Measurements from ENCODE around the gene ZSCAN21. TPM values are rescaled to one million over a fixed set of nuclear protein-coding genes. Genes with fewer than 3 reads are reported as not detected.
A peak's percentile ranks its signal among the peaks of the same experiment; 100 is the strongest.
"Not testable (repeated sequence)": the region's sequence is repeated elsewhere in the genome, so short reads cannot be mapped to it uniquely, and the experiment has no call there.

The ZSCAN21 gene
- polyA plus RNA-seq, result 1 to 10 TPM; 5.4 to 8.6 (median 7.8) TPM

DNA sequence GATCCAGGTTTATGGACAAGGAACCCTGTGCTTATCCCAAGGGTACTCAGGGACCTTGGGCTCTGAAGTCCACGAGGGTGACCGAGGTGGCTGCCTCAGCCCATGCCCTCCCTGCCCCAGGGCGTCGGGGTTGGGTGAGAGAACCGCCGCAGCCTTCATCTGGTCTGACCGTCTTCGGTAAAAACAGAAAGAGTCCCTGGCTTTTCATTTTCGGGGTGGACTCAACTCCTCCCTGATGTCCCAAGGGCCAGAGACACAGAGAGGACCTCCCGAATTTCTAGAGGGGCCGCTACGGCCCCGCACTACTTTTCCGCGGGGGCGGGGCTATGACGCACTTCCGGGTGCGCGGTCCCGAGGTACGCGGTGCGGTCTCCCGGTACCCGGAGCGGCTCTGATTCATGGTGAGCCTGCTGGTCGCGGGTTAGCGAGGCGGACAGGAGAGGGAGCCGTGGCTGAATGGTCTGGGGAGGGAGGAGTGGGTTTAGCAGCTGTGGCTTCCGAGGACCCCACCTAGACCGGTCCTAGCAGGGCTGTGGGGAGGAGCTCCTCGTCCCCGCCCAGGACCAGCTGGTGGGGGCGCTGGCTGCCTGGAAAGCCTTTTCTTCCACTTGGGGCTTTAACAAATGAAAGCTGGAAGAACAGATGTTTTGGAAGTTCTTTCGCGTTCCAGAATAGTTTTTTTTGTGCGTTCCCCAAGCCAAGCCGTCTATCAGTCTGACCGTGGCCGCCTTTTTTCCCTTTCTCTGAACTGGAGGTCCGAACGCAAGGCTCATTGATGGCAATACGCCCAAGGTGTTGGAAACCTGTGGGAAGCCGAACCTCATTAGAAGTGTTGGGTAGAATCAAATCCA, at the start of gene ZSCAN21:
Gene ZSCAN21 (plus strand): TSS at position 334 of the 851 bp plus-strand sequence. CDS start 7,233 bp downstream, outside the sequence.
- H3K27ac ChIP-seq (ENCODE audit: low read depth, low read length), result peak within 1 kb of the TSS; percentile 1
- 0 to 1% (median 1%) methylated on average over 47 of the region's 47 CpGs for WGBS, 3 donors

DNA sequence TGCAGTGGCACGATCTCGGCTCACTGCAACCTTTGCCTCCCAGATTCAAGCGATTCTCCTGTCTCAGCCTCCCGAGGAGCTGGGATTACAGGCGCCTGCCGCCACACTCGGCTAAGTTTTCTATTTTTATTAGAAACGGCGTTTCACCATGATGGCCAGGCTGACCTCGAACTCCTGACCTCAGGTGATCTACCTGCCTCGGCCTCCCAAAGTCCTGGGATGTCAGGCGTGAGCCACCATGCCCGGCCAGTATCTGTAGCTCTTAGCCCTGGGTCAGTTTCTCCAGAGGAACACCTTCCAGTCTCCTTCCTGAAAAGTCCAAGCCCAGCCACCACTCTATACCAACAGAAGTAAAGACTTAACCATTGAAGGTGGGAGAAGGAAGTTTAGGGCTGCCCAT, 49.3 kb upstream of the ZSCAN21 start:
- WGBS, 3 donors, result 66 to 90% (median 81%) methylated on average over 13 of the region's 13 CpGs
- no peak overlapping the region for H3K27ac ChIP-seq (ENCODE audit: low read depth, low read length)

DNA sequence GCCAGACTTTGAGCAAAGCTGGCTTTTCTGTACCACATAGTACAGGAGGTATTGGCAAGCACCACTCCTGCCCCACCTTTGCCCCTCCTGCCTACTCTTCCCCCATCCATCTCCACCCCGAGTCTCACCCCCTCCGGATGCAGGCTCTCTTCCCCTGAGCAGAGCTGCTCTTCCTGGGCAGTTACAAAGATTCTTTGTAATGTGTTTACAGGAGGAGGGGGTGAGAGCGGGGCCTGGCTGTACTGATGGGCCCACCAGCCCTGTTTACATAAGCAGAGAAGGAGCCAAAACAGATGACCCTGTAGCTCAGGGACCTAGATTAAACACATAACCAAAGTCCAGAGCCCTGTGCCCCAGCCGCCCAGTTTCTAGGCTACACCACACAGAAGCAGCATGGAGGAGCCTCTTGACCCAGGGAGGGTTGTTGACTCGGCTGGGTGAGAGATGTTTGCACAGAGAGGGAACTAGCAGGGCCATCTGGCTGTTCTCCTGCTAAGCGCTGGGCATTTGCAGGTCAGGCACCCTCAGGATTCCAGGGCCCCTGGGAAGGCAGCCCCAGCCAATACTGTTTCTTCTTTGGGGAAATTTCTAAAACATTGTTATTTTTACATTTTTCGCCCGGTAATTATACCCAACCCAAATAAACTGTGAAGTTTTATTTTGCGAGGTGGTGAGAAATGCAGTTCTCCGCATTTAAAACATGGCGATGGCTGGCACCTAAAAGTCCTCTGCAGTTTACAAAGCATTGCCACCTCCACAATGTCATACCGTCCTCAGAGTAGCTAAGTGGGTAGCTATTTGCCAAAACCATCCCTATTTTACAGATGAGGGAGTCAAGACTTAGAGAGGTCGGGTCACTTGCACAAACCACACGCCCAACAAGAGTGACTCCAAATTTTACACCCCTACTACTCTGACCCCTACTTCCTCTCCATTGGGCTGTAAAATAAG, 45.6 kb upstream of the ZSCAN21 start:
- WGBS, 3 donors, result 32 to 60% (median 57%) methylated on average over 14 of the region's 14 CpGs
- no peak overlapping the region for H3K27ac ChIP-seq (ENCODE audit: low read depth, low read length)

DNA sequence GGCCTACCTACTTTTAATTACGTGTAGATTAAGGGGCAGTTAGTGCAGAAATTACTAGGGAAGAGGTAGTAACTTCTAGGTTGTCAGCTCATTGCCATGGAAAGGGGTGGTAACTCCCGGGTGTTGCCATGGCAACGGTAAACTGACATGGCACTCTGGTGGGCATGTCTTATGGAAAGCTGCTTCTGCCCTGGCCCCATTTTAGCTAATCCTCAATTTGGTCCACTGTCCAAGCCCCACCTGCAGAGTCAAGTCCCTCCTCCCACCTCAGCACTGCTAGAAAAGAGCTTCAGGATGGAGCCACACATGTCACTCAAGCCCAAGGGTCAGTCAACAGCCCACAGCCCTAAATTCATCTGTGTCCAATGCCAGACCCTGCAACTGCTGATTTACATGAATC, 41.7 kb upstream of the ZSCAN21 start:
- H3K27ac ChIP-seq (ENCODE audit: low read depth, low read length), result no peak overlapping the region
- 71 to 83% (median 79%) methylated on average over 3 of the region's 3 CpGs for WGBS, 3 donors

DNA sequence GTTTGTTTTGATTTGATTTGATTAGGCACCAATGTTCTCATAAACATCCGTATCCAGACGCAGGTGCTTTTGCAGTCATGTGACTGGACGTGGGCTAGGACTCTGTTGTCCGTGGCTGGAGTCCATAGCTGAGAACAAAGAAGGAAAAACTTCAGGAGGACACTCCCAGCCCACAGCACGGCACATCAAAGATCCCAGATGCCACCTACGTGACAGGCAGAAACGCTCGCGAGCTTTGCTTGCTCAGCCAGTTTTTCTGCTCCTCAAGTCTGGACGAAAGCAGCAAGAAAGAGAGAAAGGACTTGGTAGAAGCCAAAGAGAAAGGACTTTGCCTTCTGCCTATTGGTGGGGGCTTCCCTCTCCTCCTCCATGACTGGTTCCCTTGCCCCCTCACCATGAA, 41.0 kb upstream of the ZSCAN21 start:
- 25 to 73% (median 65%) methylated on average over 10 of the region's 10 CpGs for WGBS, 3 donors
- no peak overlapping the region for H3K27ac ChIP-seq (ENCODE audit: low read depth, low read length)

DNA sequence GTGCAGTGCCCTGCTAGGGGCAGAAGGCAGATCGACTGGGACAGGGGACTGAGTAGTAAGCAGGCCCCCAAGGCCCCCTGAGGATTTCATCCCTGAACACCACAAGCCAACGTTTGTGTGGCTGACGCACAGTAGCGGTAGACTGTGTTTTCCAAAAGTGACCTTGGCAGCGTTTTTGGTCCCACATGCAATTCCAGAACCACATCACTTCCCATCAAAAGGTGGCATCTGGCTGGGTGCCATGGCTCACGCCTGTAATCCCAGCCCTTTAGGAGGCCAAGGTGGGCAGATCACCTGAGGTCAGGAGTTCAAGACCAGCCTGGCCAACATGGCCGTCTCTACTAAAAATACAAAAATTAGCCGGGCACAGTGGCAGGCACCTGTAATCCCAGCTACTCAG, 39.6 kb upstream of the ZSCAN21 start:
- 47 to 82% (median 74%) methylated on average over 8 of the region's 8 CpGs for WGBS, 3 donors
- not testable (repeated sequence) for H3K27ac ChIP-seq (ENCODE audit: low read depth, low read length)

DNA sequence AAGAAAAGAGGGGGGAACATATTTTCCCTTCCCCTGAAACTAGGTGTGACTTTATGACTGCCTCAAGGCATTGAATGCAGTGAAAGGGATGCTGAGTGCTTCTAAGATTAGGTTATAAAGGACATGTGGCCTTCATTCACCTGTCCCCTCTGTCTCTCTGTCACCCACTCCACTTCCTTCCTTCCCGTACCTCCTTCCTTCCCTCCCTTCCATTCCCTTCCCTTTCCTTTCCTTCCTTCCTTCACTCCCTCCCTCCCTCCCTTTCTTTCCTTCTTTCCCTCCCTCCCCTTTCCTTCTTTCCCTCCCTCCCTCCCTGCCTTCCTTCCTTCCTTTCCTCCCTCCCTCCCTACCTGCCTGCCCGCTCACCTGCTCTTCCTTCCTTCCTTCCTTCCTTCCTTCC, 38.7 kb upstream of the ZSCAN21 start:
- WGBS, 3 donors, result 50 to 63% (median 52%) methylated on average over 2 of the region's 2 CpGs
- H3K27ac ChIP-seq (ENCODE audit: low read depth, low read length), result no peak overlapping the region

DNA sequence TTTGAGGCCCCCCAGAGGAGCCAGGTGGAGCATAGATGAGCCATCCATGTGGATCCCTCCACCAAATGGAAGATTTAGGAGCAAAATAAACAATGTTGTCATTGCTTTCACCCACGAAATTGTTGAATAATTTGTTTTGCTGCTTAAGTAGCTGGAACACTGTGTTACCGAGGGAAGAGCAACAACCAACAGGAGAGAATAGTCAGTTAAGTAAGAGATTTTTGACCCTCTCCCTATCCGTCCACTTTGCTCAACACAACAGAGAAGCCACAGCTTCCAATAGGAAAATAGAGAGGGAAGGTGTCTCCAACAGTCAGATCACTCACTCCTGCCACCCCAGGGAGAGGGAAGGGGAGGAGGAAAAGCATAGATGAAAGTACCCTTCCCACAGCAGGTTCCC, 38.1 kb upstream of the ZSCAN21 start:
- 62 to 70% (median 68%) methylated on average over 3 of the region's 3 CpGs for WGBS, 3 donors
- H3K27ac ChIP-seq (ENCODE audit: low read depth, low read length), result no peak overlapping the region

DNA sequence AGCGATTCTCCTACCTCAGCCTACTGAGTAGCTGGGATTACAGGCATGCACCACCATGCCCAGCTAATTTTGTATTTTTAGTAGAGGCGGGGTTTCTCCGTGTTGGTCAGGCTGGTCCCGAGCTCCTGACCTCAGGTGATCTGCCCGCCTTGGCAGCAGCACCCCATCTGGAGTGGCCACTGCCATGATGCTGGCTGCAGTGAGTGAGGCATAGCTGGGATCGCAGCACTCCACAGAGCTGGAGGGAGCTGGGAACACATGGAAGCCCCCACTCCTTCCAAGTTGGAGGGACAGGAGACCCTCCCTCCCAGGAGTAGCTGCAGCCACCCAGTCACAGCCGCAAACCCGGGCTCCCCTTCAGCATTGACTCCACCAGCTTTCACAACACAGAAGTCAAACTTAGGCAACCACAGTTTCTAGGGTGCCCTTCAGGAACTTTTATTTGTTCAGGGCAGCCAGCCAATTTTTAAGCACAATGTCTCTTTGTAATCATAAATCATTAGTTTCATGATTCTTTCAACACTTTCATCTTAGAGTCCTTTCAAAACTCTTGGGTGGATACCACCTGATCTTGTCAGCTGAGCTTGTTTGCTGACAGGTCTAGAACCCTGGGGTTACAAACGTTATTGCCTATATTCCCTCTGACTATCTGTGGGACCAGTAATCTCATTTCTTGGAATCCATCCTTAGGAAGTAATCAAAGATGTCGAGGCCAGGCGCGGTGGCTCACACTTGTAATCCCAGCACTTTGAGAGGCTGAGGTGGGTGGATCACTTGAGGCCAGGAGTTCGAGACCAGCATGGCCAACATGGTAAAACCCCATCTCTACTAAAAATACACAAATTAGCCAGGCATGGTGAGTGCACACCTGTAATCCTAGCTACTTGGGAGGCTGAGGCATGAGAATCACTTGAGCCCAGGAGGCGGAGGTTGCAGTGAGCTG, 36.9 kb upstream of the ZSCAN21 start:
- not testable (repeated sequence) for H3K27ac ChIP-seq (ENCODE audit: low read depth, low read length)
- 51 to 73% (median 58%) methylated on average over 14 of the region's 14 CpGs for WGBS, 3 donors

DNA sequence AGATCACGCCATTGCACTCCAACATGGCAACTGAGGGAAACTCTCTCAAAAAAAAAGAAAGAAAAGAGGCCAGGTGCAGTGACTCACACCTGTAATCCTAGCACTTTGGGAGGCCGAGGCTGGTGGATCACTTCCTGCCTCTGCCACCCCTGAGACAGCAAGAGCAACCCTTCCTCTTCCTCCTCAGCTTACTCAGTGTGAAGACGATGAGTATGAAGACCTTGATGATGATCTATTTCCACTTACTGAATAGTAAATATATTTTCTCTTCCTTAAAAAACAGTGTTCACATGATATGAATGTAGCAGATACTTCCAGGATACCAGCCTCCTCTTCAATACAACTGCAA, 36.3 kb upstream of the ZSCAN21 start:
- WGBS, 3 donors, result 62 to 77% (median 64%) methylated on average over 3 of the region's 3 CpGs
- no peak overlapping the region for H3K27ac ChIP-seq (ENCODE audit: low read depth, low read length)

DNA sequence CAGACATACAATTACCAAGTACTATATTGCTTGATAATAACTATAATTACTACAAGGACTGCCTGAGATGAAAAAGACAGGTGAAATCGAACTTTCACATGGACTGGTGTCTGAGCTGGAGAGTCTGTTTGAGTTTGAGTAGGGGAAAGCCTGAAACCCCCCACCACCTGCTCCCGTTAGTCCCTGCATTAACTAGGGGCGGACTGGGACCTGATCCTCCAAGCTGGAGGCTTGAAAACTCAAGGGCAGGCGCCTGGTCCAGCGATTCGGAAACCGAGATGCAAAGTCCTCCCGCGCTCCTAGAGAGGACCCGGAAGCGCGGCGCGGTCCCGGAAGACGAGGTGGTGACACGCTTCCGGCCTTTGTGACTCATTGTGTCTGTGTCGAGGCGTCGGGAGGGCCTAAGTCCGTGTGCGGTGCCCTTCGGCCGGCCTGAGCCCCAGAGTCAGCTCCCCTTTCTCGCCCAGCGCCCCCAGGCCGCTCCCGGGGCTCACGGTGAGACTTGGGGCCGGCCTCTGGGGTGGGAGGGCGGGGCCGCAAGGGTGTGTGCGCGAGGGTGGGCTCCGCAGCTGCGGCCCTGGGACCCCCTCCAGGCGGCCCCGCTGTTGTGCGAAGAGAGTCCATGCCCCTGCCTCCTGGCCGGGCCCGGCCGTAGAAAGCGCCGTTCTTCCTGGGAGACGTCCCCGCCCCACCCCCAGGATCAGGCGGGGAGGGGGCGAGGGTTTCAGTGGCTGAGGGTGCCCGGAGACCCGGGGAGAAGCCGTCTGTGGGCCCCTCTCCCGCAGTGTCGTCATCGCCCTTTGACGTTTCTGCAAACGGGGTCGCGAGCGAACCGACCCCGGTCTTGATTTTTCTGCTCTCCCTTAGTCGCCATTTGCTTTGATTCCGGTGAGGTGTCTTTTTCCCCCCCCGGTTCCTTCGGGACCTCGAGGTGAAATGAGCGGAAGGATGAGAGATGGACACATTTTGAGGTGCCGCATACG, 34.1 kb upstream of the ZSCAN21 start, which contains the start of gene ZKSCAN1:
Gene ZKSCAN1 (plus strand): TSS at position 365 of the 983 bp plus-strand sequence. CDS start 7,911 bp downstream, outside the sequence.
- H3K27ac ChIP-seq (ENCODE audit: low read depth, low read length), result peak within 1 kb of the TSS; percentile 97
- 1 to 2% (median 2%) methylated on average over 66 to 70 of the region's 70 CpGs for WGBS, 3 donors

DNA sequence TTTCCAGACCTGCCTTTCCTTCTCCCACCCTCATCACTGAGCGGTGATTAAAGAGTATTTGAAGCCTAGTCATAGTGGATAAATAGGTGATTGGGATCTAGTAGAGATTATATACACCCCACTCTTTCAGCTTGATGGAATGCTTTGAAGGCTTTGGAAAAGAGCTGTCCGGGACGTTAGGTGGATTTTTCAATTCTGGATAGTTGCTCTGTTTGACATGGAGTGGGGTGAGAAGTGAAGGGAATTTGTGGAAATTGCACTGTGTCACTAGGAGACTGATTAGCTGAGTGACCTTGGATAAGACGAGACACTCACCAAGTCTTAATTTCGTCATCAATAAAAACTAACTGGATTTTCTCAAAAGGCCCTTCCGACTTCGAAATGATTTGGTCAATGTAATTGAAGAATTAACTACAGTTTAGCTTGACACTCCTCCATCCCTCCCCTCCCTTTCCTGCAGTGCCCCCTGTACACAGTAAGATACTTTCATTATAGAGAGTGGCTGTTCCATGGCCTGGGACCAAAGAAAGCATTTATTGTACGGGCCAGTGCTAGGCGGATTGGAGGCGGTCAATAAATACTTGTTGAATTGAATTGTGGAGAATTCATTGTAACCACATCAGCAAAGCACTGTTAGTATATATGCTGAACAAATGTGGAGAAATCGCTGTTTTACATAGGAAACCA, 33.2 kb upstream of the ZSCAN21 start:
- WGBS, 3 donors, result 7 to 27% (median 25%) methylated on average over 11 of the region's 11 CpGs
- H3K27ac ChIP-seq (ENCODE audit: low read depth, low read length), result no peak overlapping the region

DNA sequence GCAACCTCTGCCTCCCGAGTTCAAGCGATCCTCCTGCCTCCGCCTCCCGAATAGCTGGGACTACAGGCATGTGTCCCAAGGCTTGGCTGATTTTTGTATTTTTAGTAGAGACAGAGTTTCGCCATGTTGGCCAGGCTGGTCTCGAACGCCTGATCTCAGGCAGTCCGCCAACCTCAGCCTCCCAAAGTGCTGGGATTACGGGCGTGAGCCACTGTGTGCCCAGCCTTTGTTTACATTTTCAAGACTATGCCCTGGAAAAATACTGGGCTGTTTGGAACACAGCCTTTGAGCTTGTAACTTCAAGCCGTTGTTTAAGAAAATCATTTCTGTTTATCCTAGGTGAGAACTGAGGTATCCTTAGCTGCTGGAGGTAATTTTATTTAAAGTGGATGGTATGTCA, 32.3 kb upstream of the ZSCAN21 start:
- H3K27ac ChIP-seq (ENCODE audit: low read depth, low read length), result no peak overlapping the region
- WGBS, 3 donors, result 20 to 82% (median 69%) methylated on average over 11 of the region's 11 CpGs

DNA sequence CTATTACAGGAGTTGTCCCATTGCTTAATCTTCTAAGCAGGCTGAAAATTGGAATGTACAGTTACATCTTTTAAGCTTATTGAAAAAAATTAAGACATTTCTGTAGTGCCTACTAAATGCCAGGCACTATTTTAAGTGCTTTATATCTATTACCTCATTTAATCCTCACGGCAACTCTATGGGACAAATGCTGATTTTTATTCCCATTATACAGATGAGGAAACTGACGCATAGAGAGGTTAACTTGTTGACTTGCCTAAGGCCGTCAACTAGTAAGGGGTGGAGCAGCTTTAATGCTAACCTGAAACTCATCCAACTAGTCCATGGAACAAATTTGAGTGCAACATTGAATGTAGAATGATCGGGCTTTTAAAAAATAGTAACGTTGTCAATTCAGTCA, 31.7 kb upstream of the ZSCAN21 start:
- WGBS, 3 donors, result 54 to 89% (median 86%) methylated on average over 5 of the region's 5 CpGs
- no peak overlapping the region for H3K27ac ChIP-seq (ENCODE audit: low read depth, low read length)

DNA sequence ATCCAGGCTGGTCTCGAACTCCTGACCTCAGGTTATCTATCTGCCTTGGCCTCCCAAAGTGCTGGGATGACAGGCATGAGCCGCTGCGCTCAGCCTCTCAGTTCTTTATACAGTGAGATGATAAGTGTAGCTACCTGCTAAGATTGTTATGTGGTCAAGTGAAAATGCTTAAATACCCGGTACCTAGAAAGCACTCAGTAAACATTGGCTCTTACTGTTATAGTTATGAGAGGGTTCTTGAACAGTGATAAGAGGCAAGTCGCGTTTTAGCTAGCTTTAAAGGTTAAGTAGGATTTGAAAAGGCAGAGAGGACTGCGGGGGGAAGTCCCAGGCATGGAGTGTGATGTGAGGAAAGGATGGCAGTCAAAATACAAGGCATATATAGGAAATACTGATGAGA, 29.7 kb upstream of the ZSCAN21 start:
- no peak overlapping the region for H3K27ac ChIP-seq (ENCODE audit: low read depth, low read length)
- 42 to 82% (median 80%) methylated on average over 7 of the region's 7 CpGs for WGBS, 3 donors

DNA sequence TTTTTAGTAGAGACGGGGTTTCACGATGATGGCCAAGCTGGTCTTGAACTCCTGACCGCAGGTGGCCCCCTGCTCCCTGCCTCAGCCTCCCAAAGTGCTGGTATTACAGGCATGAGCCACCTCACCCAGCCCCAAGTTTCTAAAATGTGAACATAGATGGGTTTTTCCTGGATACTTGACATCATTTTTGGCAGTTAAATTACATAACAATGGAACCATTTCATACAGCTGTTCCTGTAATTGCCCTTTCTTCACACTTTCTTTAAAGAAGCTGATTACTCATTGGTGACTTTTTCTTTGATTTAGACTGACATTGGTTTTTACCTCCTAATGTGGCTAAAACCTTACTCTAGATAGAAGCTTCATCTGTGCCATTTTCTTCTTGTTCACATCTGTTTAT, 28.3 kb upstream of the ZSCAN21 start:
- no peak overlapping the region for H3K27ac ChIP-seq (ENCODE audit: low read depth, low read length)
- 78 to 96% (median 85%) methylated on average over 3 of the region's 3 CpGs for WGBS, 3 donors

DNA sequence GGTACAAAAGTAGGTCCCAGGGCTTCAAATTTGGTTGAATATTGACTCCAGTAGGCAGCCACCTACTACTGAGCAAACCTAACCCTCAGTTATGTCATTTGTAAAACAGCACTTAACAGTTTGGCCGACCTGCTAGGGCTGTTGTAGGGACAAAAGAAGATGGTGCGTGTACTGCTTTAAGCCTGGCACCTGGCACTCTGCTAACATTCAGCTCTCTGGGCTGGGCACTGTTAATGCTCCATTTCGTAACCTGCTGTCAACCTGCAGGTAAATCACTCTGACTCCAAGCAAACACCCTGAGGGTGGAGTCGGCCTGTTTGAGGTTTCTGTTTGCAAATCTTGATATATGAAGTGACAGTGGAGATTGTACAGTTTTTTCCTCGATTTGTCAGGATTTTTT, 27.0 kb upstream of the ZSCAN21 start:
- WGBS, 3 donors, result 20 to 75% (median 71%) methylated on average over 5 of the region's 5 CpGs
- H3K27ac ChIP-seq (ENCODE audit: low read depth, low read length), result no peak overlapping the region
